Testis (tissue), 3 donors: ENCODE data around the gene LSM10. TPM values are rescaled to one million over a fixed set of nuclear protein-coding genes. Genes with fewer than 3 reads are reported as not detected.

ENCODE experiments used
- DNase-seq: peaks from one replicate; pipeline ENCODE4 v3.0.0-alpha.2; 2019
- H3K27ac ChIP-seq, 2 donors: fragments of 200-600 bp; sonication (generic); one replicate each; pipeline ENCODE4 v1.5.1; 2019
- H3K27me3 ChIP-seq: fragments of 200-600 bp; sonication (generic); one replicate; pipeline ENCODE4 v1.5.1; 2019
- H3K36me3 ChIP-seq: fragments of 200-600 bp; sonication (generic); one replicate; pipeline ENCODE4 v1.5.1; 2017; ENCODE audit warnings: low read depth; ENCODE audit errors: missing control alignments
- H3K4me1 ChIP-seq: fragments of 200-600 bp; sonication (generic); one replicate; pipeline ENCODE4 v1.5.1; 2019
- H3K4me3 ChIP-seq, 2 donors: fragments of 200-600 bp; sonication (generic); one replicate each; pipeline ENCODE4 v1.5.1; 2017 to 2019
- H3K9me3 ChIP-seq: fragments of 200-600 bp; sonication (generic); one replicate; pipeline ENCODE4 v1.5.1; 2017
- CTCF ChIP-seq, 3 experiments: fragments of 450-650 bp in 2 of 3; fragments of 200-600 bp in 1 of 3; sonication (generic) in 1 of 3; IDR thresholded peaks; one replicate each; pipeline ENCODE4 v1.5.1; 2016 to 2019; ENCODE audit warnings: antibody characterized with exemption in 3 of 3, mild to moderate bottlenecking in 2 of 3, moderate library complexity in 1 of 3
- POLR2A ChIP-seq: fragments of 450-650 bp; IDR thresholded peaks from one replicate; pipeline ENCODE4 v1.6.1; 2017; ENCODE audit warnings: antibody characterized with exemption, mild to moderate bottlenecking, moderate library complexity
- WGBS, 2 donors: methylation state at CpG; one replicate each; pipeline ENCODE4 v1.1.5; 2018; 5-methylcytosine and 5-hydroxymethylcytosine counted together
- intact Hi-C: fragments of 100-400 bp; cut with DNase I; formaldehyde crosslinking; loops from one replicate; pipeline ENCODE4 v1.15.1; 2023; ENCODE audit warnings: low total_unique reads
- polyA plus RNA-seq: library from polyadenylated mRNA; stranded (reverse); fragments of 350-450 nt; fragmentation: Illumina TruSeq; extraction: RNeasy Lipid Tissue Mini Kit (QIAGEN cat#74804); gene quantifications from one replicate; pipeline ENCODE4 v1.2.3, GENCODE V29; 2014; ENCODE audit warnings: low read depth, low replicate concordance; ENCODE audit not compliant: insufficient read depth
- total RNA-seq, 2 donors: library from RNA; depleted of rRNA; stranded (reverse); fragments of >200 nt; gene quantifications; one replicate each; pipeline ENCODE4 v1.2.3, GENCODE V29; 2016

Gene LSM10
- total and polyA plus RNA-seq, 3 donors from 2014 or later, result 69.1 to 106 (median 73.6) TPM

GRCh38 chr1:36380782-36381181 is 16.9 kb downstream of the LSM10 start:
- 36 to 57% methylated on average over 2 to 3 of the region's 3 CpGs for WGBS, 2 donors

DNA sequence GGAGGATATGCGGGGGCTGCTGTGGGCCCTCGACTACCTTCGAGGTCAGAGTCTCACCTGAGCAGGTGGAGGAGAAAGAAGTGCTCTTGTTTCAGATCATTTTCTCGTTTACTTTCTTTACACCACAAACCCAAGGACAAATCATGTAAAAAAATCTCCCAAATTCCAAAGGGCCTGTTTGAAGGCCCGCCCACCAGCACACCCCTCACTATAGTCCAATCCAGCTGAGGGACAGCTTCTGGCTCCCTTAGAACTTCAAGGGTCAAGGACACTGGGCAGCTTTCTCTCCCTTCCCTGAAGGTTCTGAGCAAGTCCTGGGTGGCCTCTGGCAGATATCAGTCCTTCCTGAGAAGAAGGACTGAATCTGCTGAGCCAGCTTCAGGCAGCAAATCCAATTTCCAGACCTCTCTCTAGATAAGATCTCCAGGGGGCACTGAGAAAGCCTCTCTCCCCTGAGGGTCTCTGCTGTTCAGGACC is 17.5 kb downstream of the LSM10 start:
- DNase-seq, result peak; percentile 84
- 17 to 39% methylated on average over 5 of the region's 5 CpGs for WGBS, 2 donors
- no peaks in the 10 kb centered on the region for H3K27me3 ChIP-seq
- TF ChIP-seq CTCF (IDR thresholded peaks at IDR 0.05) (no peak), POLR2A (no peak)
- H3K9me3 ChIP-seq, result no peaks in the 10 kb centered on the region
- intact Hi-C loops, result no loop called here
- H3K4me3 ChIP-seq, result no peak overlapping the region
- H3K36me3 ChIP-seq, result no peaks in the 10 kb centered on the region
- H3K4me1 ChIP-seq, result peaks cover 70% of the 10 kb centered on the region
- peak overlapping the region; percentile 82 to 97 for H3K27ac ChIP-seq

More at GRCh38 chr1:36380782-36381181, 16.9 kb downstream of the LSM10 start:
- H3K9me3 ChIP-seq, result no peaks in the 10 kb centered on the region
- H3K27me3 ChIP-seq, result no peaks in the 10 kb centered on the region
- H3K27ac ChIP-seq, result peak overlapping the region; percentile 82 to 97
- TF ChIP-seq CTCF (IDR thresholded peaks at IDR 0.05) (no peak), POLR2A (no peak)
- H3K4me1 ChIP-seq, result peaks cover 68% of the 10 kb centered on the region
- intact Hi-C loops, result no loop called here
- no peak for DNase-seq
- H3K4me3 ChIP-seq, result no peak overlapping the region
- H3K36me3 ChIP-seq, result no peaks in the 10 kb centered on the region

DNA sequence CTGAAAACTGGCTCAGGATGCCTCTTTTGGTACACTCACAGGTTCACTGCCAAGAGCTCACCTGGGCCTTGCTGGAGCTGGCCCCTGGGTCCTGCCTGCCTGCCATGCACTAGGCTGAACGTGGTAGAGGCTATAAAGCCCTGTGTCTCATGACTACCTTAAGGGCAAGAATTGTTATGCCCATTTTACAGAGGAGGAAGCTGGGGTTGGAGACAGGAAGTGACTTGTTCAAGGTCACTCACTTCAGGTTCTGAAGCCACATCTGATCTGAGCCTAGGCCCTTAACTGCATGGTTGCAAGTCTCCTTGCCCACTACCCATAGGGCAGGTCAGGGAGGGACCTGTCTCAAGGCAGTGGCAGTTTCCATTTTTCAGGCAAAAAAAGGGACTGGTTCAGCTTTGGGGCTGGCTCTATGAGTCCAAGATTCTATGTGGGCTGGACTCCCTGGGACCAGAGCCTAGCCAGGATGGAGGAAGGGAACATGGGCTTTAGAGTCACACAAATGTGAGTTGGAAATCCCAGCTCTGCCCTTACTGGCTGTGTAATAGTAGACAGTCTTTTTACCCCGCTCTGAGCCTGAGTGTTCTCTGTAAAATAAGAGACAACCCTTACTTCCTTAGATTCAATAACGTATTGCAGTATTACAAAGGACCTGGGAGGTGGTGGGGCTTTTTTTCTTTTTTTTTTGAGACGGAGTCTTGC is 19.8 kb downstream of the LSM10 start:
- intact Hi-C loops, result no loop called here
- WGBS, 2 donors, result 69 to 80% methylated on average over 4 of the region's 4 CpGs
- Histone ChIP-seq H3K4me1 (peaks cover 75% of the 10 kb centered on the region), H3K27ac (peak overlapping the region; percentile 65 to 97), H3K4me3 (no peak overlapping the region), H3K27me3 (no peaks in the 10 kb centered on the region), H3K36me3 (no peaks in the 10 kb centered on the region), H3K9me3 (no peaks in the 10 kb centered on the region)
- DNase-seq, result no peak
- no peak for TF ChIP-seq CTCF (IDR thresholded peaks at IDR 0.05)

- H3K27ac ChIP-seq, result peak overlapping the region in 1 of 2 donors; percentile 89
- H3K27me3 ChIP-seq, result no peaks in the 10 kb centered on the region
- H3K36me3 ChIP-seq, result no peaks in the 10 kb centered on the region
- WGBS, 2 donors, result 82 to 86% methylated on average over 3 of the region's 3 CpGs
- no peak for DNase-seq
- peaks cover 45% of the 10 kb centered on the region for H3K4me1 ChIP-seq
- no peak for TF ChIP-seq CTCF (IDR thresholded peaks at IDR 0.05)
- no peak for TF ChIP-seq POLR2A
- H3K4me3 ChIP-seq, result no peak overlapping the region
- no peaks in the 10 kb centered on the region for H3K9me3 ChIP-seq
- intact Hi-C loops, result no loop called here
These were observed 25.1 kb downstream of the LSM10 start for GRCh38 chr1:36372617-36373016.
